ENCODE results near the gene EPS15. TPM values are rescaled to one million over a fixed set of nuclear protein-coding genes. Genes with fewer than 3 reads are reported as not detected.
A peak's percentile ranks its signal among the peaks of the same experiment; 100 is the strongest.

The EPS15 gene
- total and polyA plus RNA-seq, 10 donors, result 24.2 to 142 (median 126) TPM

DNA sequence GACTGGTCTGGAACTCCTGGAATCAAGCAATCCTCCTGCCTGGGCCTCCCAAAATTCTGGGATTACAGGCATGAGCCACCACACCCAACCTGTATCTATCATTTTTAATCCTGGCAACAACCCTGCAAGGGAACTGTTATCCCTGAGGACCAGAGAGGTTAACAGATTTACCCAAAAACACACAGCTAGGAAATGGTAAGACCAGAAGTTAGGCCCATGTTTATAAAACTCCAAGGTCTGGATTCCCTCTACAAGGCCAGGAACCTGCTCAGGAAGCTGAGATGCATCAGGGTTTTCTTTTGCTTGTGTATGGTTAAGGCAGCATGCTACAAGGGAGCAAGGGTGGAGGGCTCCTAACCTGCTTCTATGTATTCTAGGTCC is 170.9 kb downstream of the EPS15 start:
- intact Hi-C loops (cut with DNase I; ENCODE audit: low total_unique reads), result no loop called here
- Histone ChIP-seq H3K4me1 (peaks cover 0 to 15% (median 12%) of the 10 kb centered on the region in 6 donors), H3K27ac (no peak overlapping the region)

DNA sequence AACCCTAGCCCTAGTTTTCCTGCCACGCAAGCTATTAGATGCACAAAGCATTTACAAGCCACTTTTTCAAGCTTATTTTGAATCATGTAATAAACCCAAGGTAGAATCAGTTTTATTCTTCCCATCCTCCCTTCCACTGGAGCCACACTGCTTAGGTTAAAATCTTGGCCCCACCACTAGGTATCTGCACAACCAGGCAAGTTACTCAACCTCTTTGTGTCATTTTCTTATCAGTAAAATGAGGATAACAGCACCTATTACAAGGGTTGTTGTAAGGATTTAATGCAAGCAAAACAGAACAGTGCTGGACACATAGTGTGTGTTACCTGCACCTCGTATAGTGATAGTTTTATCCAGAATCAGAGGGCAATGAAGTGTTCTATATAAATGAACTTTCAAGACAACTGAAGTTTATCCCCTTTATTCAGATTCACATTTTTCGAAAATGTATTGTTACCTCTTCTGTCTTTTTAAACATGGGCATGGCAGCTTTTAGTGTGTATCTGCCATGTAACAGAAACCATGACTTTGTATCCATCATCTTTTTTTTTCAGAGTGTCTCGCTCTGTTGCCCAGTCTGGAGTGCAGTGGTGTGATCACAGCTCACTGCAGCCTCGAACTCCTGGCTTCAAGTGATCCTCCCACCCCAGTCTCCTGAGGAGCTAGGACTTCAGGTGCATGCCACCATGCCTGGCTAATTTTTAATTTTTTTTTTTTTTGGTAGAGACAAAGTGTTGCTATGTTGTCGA is 171.5 kb downstream of the EPS15 start:
- intact Hi-C loops (cut with DNase I; ENCODE audit: low total_unique reads), result no loop called here
- 85 to 95% (median 90%) methylated on average over 6 of the region's 6 CpGs for WGBS, 5 donors

More for the DNA sequence above, 170.9 kb downstream of the EPS15 start:
- Histone ChIP-seq H3K27me3 (replicated peaks in 1 of 7) (peaks cover 0 to 39% (median 20%) of the 10 kb centered on the region in 7 donors), H3K9me3 (no peaks in the 10 kb centered on the region), H3K4me3 (no peak overlapping the region), H3K36me3 (peaks cover 0 to 18% (median under 1%) of the 10 kb centered on the region in 6 donors)
- no peak for DNase-seq
- TF ChIP-seq POLR2AphosphoS5 (IDR thresholded peaks at IDR 0.05), result no peak
- TF ChIP-seq, protein P1, sequence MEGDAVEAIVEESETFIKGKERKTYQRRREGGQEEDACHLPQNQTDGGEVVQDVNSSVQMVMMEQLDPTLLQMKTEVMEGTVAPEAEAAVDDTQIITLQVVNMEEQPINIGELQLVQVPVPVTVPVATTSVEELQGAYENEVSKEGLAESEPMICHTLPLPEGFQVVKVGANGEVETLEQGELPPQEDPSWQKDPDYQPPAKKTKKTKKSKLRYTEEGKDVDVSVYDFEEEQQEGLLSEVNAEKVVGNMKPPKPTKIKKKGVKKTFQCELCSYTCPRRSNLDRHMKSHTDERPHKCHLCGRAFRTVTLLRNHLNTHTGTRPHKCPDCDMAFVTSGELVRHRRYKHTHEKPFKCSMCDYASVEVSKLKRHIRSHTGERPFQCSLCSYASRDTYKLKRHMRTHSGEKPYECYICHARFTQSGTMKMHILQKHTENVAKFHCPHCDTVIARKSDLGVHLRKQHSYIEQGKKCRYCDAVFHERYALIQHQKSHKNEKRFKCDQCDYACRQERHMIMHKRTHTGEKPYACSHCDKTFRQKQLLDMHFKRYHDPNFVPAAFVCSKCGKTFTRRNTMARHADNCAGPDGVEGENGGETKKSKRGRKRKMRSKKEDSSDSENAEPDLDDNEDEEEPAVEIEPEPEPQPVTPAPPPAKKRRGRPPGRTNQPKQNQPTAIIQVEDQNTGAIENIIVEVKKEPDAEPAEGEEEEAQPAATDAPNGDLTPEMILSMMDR (IDR thresholded peaks at IDR 0.05 in 8 of 11, conservative IDR thresholded peaks at IDR 0.05 in 3 of 11), result no peak
- no peak for TF ChIP-seq POLR2A (IDR thresholded peaks at IDR 0.05)

DNA sequence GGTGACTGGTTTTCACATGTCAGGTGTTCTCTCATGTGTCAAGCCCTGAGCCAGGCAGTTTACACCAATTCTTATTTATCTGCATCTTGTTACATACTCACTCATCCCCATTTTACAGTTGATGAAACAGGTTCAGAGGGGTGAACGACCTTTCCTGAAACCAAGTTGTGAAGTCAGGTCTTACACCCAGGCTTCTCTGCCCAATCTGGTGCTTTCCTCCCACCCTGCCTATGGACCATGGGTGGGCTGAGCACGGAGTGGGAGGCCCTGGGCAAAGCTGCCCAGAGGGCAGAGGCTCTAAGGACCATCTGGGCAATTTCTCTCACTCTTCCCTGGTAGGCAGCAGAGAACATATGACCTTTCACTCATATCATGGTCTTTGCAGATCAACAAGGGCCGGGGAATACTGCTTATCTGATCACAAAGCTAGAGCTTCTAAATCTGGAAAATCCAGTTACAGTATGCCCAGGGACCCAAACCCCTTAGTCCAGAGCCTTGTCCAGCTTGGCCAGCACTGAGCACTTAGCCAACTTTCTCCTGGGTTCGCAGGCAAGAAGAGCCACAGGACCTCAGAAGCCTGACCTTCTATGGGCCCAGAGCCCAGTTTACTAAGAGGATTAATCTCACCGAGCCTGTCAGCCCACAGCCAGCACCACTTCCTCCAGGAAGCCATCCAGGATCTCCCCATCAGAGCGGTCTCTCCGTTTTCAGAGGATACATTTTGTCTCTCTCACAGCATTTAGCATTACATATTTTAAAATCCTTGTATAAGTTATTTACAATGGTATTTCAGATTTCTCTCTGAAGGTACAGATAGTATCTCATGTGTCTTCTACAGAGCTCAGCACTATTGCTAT is 172.8 kb downstream of the EPS15 start:
- H3K27me3 ChIP-seq (replicated peaks in 1 of 7), result peaks cover 0 to 48% (median 22%) of the 10 kb centered on the region in 7 donors
- TF ChIP-seq, protein P1 (IDR thresholded peaks at IDR 0.05 in 8 of 11, conservative IDR thresholded peaks at IDR 0.05 in 3 of 11), result no peak
- peak in 1 of 3 donors; percentile 25 for TF ChIP-seq POLR2AphosphoS5 (IDR thresholded peaks at IDR 0.05)
- no peak for TF ChIP-seq POLR2A (IDR thresholded peaks at IDR 0.05)
- intact Hi-C loops (cut with DNase I; ENCODE audit: low total_unique reads), result no loop called here
- H3K36me3 ChIP-seq, result peaks cover 0 to 8% (median 0%) of the 10 kb centered on the region in 6 donors
- H3K27ac ChIP-seq, result no peak overlapping the region
- H3K4me1 ChIP-seq, result peaks cover 0 to 15% (median 12%) of the 10 kb centered on the region in 6 donors
- 61 to 74% (median 66%) methylated on average over 7 of the region's 7 CpGs for WGBS, 5 donors
- no peak for DNase-seq
- H3K9me3 ChIP-seq, result no peaks in the 10 kb centered on the region
- H3K4me3 ChIP-seq, result no peak overlapping the region

More for the DNA sequence above, 171.5 kb downstream of the EPS15 start:
- Histone ChIP-seq H3K27me3 (replicated peaks in 1 of 7) (peaks cover 0 to 45% (median 21%) of the 10 kb centered on the region in 7 donors), H3K4me1 (peaks cover 0 to 15% (median 12%) of the 10 kb centered on the region in 6 donors), H3K9me3 (no peaks in the 10 kb centered on the region), H3K4me3 (no peak overlapping the region), H3K36me3 (peaks cover 0 to 15% (median 0%) of the 10 kb centered on the region in 6 donors), H3K27ac (no peak overlapping the region)
- TF ChIP-seq, protein P1 (IDR thresholded peaks at IDR 0.05 in 8 of 11, conservative IDR thresholded peaks at IDR 0.05 in 3 of 11), result no peak
- TF ChIP-seq POLR2A (IDR thresholded peaks at IDR 0.05) (no peak), POLR2AphosphoS5 (IDR thresholded peaks at IDR 0.05) (no peak)
- no peak for DNase-seq

Data from spleen (tissue), 11 donors.